B cell (primary cell): ENCODE data around the gene EPB41L4B. TPM values are rescaled to one million over a fixed set of nuclear protein-coding genes. Genes with fewer than 3 reads are reported as not detected.

Experiments
- ATAC-seq: fragments of 200-7000 bp; cut with Tn5 transposase; one replicate; pipeline ENCODE4 v1.10.0; 2021; ENCODE audit warnings: low read depth, mild to moderate bottlenecking, moderate number of reproducible peaks, moderate library complexity
- CTCF ChIA-PET: fragments of 350-600 bp; sonication (Branson Sonifier 250); formaldehyde crosslinking; loops from one replicate; lab custom pipeline; 2021; ENCODE audit warnings: antibody characterized with exemption, inconsistent platforms; lab: Charles Lee
- POLR2A ChIA-PET: fragments of 350-600 bp; sonication (Branson Sonifier 250); formaldehyde crosslinking; loops from one replicate; lab custom pipeline; 2021; ENCODE audit warnings: antibody characterized with exemption; lab: Charles Lee
- DNase-seq: peaks from one replicate; pipeline ENCODE4 v3.0.0; 2013
- H2AFZ ChIP-seq: 2 replicates; pipeline ENCODE4 v1.6.1; 2012; ENCODE audit warnings: mild to moderate bottlenecking, low read depth, low read length; ENCODE audit not compliant: insufficient read depth, poor library complexity, severe bottlenecking
- H3K27ac ChIP-seq, 2 donors: 1 replicate in 1 of 2; 2 replicates in 1 of 2; pipeline ENCODE4 v1.5.1; 2012 to 2013; ENCODE audit warnings: low read length in 2 of 2, mild to moderate bottlenecking in 2 of 2, moderate library complexity in 1 of 2
- H3K27me3 ChIP-seq, 4 experiments: fragments of 200-600 bp in 1 of 4; sonication (generic) in 1 of 4; replicated peaks in 1 of 4; 1 replicate in 2 of 4; 2 replicates in 2 of 4; pipeline versions ENCODE4 v1.6.1 to v1.7.0; 2013 to 2016; ENCODE audit warnings: low read length in 3 of 4, mild to moderate bottlenecking in 2 of 4, mixed read lengths in 1 of 4, moderate library complexity in 1 of 4; ENCODE audit not compliant: insufficient read depth in 4 of 4, control insufficient read depth in 3 of 4; ENCODE audit errors: control extremely low read depth in 1 of 4
- H3K36me3 ChIP-seq, 2 experiments: replicated peaks in 1 of 2; 1 replicate in 1 of 2; 2 replicates in 1 of 2; pipeline versions ENCODE4 v1.6.1 to v1.7.1; 2013; ENCODE audit warnings: low read length in 1 of 2; ENCODE audit not compliant: insufficient read depth in 2 of 2, control insufficient read depth in 1 of 2; ENCODE audit errors: control extremely low read depth in 1 of 2, extremely low read depth in 1 of 2
- H3K4me1 ChIP-seq, 2 donors: fragments of 200-600 bp in 1 of 2; sonication (generic) in 1 of 2; 1 replicate in 1 of 2; 2 replicates in 1 of 2; pipeline versions ENCODE4 v1.5.1 to v1.6.1; 2013 to 2017; ENCODE audit warnings: low read length in 2 of 2; ENCODE audit not compliant: control insufficient read depth in 2 of 2, insufficient read depth in 2 of 2
- H3K4me2 ChIP-seq: replicated peaks from 2 replicates; pipeline ENCODE3; 2012; ENCODE audit warnings: mild to moderate bottlenecking, low read depth, low read length; ENCODE audit not compliant: poor library complexity, severe bottlenecking
- H3K4me3 ChIP-seq, 5 experiments: fragments of 200-600 bp in 1 of 5; sonication (generic) in 1 of 5; 1 replicate in 3 of 5; 2 replicates in 2 of 5; pipeline versions ENCODE4 v1.5.1 to v1.7.0; 2011 to 2016; ENCODE audit warnings: low read length in 4 of 5, mild to moderate bottlenecking in 4 of 5, low read depth in 2 of 5, control low read depth in 1 of 5, moderate library complexity in 1 of 5; ENCODE audit not compliant: insufficient read depth in 1 of 5; ENCODE audit errors: control extremely low read depth in 1 of 5, extremely low read depth in 1 of 5
- H3K79me2 ChIP-seq: fragments of 200-600 bp; sonication (generic); one replicate; pipeline ENCODE4 v1.6.0; 2016; ENCODE audit warnings: low read length; ENCODE audit not compliant: control insufficient read depth, insufficient read depth
- H3K9ac ChIP-seq: fragments of 200-600 bp; sonication (generic); 2 replicates; pipeline ENCODE4 v1.6.1; 2017; ENCODE audit warnings: mild to moderate bottlenecking, low read length, moderate library complexity
- H3K9me3 ChIP-seq, 3 donors: one replicate each; pipeline versions ENCODE4 v1.6.1 to v1.7.1; 2013; ENCODE audit warnings: low read length in 2 of 3; ENCODE audit not compliant: control insufficient read depth in 2 of 3, insufficient read depth in 1 of 3; ENCODE audit errors: control extremely low read depth in 1 of 3
- H4K20me1 ChIP-seq: 2 replicates; pipeline ENCODE4 v1.6.0; 2012; ENCODE audit warnings: mild to moderate bottlenecking, low read length; ENCODE audit not compliant: insufficient read depth, control insufficient read depth, poor library complexity, severe bottlenecking
- H3K27ac Mint-ChIP-seq: one replicate; pipeline ENCODE4 v1.8.0; 2021; ENCODE audit warnings: mixed read lengths
- H3K27me3 Mint-ChIP-seq: one replicate; pipeline ENCODE4 v1.8.0; 2021; ENCODE audit warnings: mixed read lengths
- H3K4me1 Mint-ChIP-seq: one replicate; pipeline ENCODE4 v1.8.0; 2021; ENCODE audit warnings: mixed read lengths
- H3K4me3 Mint-ChIP-seq: one replicate; pipeline ENCODE4 v1.8.0; 2021; ENCODE audit warnings: mixed read lengths
- H3K9me3 Mint-ChIP-seq: one replicate; pipeline ENCODE4 v1.8.0; 2022; ENCODE audit warnings: mixed read lengths; ENCODE audit not compliant: insufficient read depth
- EZH2 ChIP-seq: IDR thresholded peaks from 2 replicates; pipeline ENCODE4 v1.6.1; 2012; ENCODE audit warnings: borderline replicate concordance, low read depth, mild to moderate bottlenecking, moderate library complexity, low read length; ENCODE audit not compliant: insufficient read depth, poor library complexity, severe bottlenecking
- WGBS: methylation state at CpG from one replicate; pipeline ENCODE4 v1.1.5; 2013; ENCODE audit warnings: missing lambda C conversion rate; ENCODE audit not compliant: insufficient coverage; 5-methylcytosine and 5-hydroxymethylcytosine counted together
- intact Hi-C: fragments of 100-400 bp; cut with micrococcal nuclease; formaldehyde crosslinking; loops from one replicate; pipeline ENCODE4 v1.10.0; 2022
- polyA plus RNA-seq: library from polyadenylated mRNA; depleted of rRNA; stranded (reverse); fragments of >200 nt; gene quantifications from 2 replicates; pipeline ENCODE4 v1.2.3, GENCODE V29; 2012
- total RNA-seq, 2 donors: library from RNA; stranded (reverse); fragments of 120-200 nt in 1 of 2; gene quantifications; 1 replicate in 1 of 2; 2 replicates in 1 of 2; pipeline versions ENCODE4 v1.2.3 to v1.2.4, GENCODE V29; 2013 to 2022
- TF ChIP-seq, protein P1 (sequence below): fragments of 200-600 bp; IDR thresholded peaks from one replicate; pipeline ENCODE4 v1.8.0; 2022; ENCODE audit warnings: antibody characterized with exemption, mild to moderate bottlenecking

EPB41L4B gene
- total and polyA plus RNA-seq, 2 donors (not counting 1 experiment from before 2014, with no cell fraction given): 2.9 TPM; not detected in 1

DNA sequence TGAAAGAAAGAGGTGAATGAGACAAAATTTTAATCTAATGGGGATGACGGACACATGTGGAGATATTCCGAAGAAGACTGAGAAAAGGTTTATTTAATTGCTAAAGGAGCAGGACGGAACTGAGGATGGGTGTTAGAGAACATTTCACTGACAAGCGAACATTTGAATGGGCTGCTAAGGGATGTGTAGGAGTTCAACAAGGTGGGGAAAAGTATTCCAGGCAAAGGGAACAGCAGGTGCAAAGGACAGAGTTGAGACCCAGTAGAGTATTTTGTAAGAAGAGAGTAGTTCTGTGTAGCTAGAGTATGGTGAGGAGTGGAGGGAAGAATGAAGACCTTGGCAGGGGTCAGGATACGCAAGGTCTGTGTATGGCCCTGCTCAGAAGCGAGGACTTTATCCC is 106.4 kb downstream of the EPB41L4B start:
- Histone ChIP-seq H3K27me3 (peaks cover 0 to 2% (median 0%) of the 10 kb centered on the region in 4 experiments), H3K9ac (no peak overlapping the region), H3K79me2 (no peaks in the 10 kb centered on the region), H3K4me1 (no peaks in the 10 kb centered on the region), H2AFZ (no peak overlapping the region), H3K9me3 (no peaks in the 10 kb centered on the region), H3K4me2 (no peak overlapping the region), H3K36me3 (no peaks in the 10 kb centered on the region), H4K20me1 (no peaks in the 10 kb centered on the region), H3K4me3 (no peak overlapping the region), H3K27ac (no peak overlapping the region)
- POLR2A ChIA-PET: no interaction called here
- intact Hi-C loops: no loop called here
- Mint-ChIP-seq H3K9me3 (no peaks in the 10 kb centered on the region), H3K4me1 (no peaks in the 10 kb centered on the region), H3K4me3 (no peak overlapping the region), H3K27ac (no peak overlapping the region), H3K27me3 (peaks cover 43% of the 10 kb centered on the region)
- 93% methylated on average over 6 of the region's 6 CpGs for WGBS
- no peak for TF ChIP-seq EZH2
- TF ChIP-seq, protein P1, sequence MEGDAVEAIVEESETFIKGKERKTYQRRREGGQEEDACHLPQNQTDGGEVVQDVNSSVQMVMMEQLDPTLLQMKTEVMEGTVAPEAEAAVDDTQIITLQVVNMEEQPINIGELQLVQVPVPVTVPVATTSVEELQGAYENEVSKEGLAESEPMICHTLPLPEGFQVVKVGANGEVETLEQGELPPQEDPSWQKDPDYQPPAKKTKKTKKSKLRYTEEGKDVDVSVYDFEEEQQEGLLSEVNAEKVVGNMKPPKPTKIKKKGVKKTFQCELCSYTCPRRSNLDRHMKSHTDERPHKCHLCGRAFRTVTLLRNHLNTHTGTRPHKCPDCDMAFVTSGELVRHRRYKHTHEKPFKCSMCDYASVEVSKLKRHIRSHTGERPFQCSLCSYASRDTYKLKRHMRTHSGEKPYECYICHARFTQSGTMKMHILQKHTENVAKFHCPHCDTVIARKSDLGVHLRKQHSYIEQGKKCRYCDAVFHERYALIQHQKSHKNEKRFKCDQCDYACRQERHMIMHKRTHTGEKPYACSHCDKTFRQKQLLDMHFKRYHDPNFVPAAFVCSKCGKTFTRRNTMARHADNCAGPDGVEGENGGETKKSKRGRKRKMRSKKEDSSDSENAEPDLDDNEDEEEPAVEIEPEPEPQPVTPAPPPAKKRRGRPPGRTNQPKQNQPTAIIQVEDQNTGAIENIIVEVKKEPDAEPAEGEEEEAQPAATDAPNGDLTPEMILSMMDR: no peak
- ATAC-seq (no peak), DNase-seq (no peak)
- CTCF ChIA-PET: no interaction called here

DNA sequence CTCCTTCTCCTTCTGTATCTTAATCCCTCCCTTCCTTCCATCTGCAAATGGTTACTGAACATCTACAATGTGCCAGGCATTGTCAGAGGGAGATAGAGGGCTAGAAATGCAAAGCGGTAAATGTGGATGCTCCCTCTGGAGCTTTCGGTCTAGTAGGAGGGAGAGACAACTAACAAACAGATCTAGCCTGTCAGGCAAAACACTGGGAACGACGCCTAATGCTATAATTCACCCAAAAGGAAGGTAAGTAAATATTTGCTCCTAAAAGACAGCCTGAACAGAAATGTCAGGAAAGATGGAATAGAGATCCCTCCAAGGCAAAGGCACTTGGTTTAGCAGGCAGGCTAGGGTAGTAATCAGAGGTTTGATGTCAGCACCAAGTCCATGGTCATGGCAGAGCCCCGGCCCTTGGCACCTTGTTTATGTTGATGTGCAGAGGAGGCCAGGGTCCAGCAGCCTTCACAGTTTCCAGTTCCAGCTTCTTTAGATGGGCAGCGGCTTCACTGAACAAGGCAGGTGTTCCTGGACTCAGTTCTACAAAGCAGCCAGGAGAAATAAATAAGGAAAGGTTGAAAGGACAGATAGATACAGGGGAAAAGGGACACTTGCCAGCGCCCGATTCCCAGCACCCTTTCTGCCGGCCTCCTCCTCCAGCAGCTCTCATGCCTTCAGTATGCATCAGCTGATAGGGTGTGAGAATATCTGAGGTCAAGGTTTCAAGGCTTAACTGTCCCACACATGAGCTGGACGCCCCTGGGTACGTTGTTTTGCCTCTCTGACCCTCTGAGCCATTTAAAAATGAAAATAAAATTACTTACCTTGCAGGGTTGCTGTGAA is 107.4 kb downstream of the EPB41L4B start:
- intact Hi-C loops: no loop called here
- H3K9me3 Mint-ChIP-seq: no peaks in the 10 kb centered on the region

More for the DNA sequence above, 107.4 kb downstream of the EPB41L4B start:
- ATAC-seq (no peak), DNase-seq (no peak)
- Histone ChIP-seq H3K9ac (no peak overlapping the region), H3K4me1 (no peaks in the 10 kb centered on the region), H3K27me3 (peaks cover 0 to 2% (median 0%) of the 10 kb centered on the region in 4 experiments), H4K20me1 (no peaks in the 10 kb centered on the region), H3K4me2 (no peak overlapping the region), H3K27ac (no peak overlapping the region), H3K36me3 (no peaks in the 10 kb centered on the region), H2AFZ (no peak overlapping the region), H3K9me3 (no peaks in the 10 kb centered on the region), H3K79me2 (no peaks in the 10 kb centered on the region), H3K4me3 (no peak overlapping the region)
- ChIA-PET CTCF (no interaction called here), POLR2A (no interaction called here)
- Mint-ChIP-seq H3K4me1 (no peaks in the 10 kb centered on the region), H3K27me3 (peaks cover 41% of the 10 kb centered on the region), H3K27ac (no peak overlapping the region), H3K4me3 (no peak overlapping the region)
- WGBS: 88% methylated on average over 9 of the region's 11 CpGs
- TF ChIP-seq EZH2: no peak
- TF ChIP-seq, protein P1: no peak
